NCI-H1436 (cell line): ENCODE results near the gene GPR153.
A peak's percentile ranks its signal among the peaks of the same experiment; 100 is the strongest.

ENCODE experiments used
- DNase-seq: peaks from one replicate; lab custom pipeline; 2025; lab: John Stamatoyannopoulos, UW

Gene GPR153

GRCh38 chr1:6286266-6286665 is 25.4 kb upstream of the GPR153 start:
- no peak for DNase-seq

DNA sequence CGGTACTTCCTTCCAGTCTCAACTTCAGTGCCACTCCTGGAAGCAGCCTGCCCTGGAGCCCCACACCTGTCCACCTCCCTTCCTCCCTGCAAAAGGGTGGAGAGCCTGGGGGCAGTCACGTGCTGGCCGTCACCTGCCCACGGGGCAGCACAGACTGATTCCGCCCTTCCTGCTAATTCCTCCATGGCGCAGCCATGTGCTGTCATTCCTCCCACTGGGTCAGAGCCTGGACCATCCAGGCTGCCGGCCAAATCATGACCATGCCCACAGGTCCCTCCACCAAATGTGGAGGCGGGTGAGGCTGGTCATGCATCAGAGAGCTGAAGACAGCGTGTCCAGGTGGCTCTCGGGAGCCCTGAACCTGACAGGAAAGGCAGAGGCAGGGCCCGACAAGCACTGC is 24.4 kb upstream of the GPR153 start:
- no peak for DNase-seq

DNA sequence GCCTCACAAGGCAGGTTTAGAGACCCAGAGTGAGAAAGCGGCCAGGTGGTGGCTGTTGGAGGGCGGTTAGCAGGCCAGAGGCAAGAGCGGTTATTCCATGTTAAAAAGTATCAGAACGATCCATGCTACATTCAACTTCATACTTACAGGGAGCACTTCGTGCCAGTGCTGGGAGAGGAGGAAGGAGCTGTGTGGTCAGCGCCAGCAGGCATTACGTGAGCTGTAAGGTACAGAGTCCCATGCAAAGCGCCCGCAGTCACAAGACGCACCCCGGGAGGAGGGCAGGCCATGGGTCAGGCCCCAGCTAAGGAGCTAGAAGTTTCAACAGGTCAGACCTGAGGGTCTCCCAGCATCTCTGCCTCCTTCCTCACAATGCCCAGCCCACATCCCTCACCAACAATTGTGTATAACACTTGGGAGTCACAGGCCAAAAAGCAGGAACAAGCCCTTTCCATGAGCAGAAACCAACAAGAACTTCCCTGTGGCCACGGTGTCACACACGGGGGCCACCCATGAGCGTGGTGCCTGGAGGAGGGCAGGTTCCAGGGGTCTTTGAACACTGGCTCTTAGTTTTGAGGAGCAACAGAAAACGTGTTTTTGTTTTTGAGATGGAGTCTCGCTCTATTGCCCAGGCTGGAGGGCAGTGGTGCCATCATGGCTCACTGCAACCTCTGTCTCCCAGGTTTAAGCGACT is 21.8 kb upstream of the GPR153 start:
- no peak for DNase-seq

DNA sequence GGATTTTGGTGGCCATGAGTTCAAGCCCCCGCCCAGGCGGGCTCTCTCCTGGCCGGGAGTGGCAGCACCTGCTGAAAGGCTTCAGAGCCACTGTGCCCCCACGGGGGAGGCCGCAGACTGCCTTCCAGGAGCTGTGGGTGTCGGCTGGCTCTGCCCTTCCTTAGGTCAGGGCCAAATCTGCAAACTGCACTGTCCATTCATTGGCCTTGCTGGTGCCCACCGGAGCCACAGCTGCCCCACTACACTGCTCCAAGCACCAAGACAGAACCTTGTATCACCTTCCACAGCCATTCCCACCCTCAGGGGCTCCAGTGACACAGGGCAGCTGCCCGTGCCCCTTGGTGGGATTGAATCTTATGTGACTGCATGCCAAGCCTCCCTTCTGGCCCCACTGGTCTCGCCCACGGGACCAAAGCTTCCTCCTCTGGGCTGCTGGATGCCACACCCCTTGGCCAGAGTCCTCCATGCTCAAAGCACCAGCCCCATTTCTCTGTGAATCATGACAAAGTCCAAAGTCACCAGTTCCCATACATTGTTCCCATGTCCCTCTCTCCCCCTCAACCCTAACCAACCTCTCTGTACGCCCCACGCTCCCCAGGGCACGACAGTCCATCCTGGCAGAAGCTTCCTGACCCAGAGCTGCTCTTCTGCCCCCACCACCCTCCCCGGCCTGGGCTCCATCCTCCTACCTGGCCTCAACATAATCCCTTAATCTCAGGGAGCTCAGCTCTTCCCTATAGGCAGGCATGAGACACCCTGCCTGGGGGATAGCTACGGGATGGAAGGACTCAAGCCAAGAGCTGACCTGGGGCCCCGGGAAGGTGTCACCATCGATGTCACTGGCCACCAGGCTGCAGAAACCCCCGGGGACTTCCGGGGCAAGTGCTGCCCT is 20.9 kb upstream of the GPR153 start:
- no peak for DNase-seq

DNA sequence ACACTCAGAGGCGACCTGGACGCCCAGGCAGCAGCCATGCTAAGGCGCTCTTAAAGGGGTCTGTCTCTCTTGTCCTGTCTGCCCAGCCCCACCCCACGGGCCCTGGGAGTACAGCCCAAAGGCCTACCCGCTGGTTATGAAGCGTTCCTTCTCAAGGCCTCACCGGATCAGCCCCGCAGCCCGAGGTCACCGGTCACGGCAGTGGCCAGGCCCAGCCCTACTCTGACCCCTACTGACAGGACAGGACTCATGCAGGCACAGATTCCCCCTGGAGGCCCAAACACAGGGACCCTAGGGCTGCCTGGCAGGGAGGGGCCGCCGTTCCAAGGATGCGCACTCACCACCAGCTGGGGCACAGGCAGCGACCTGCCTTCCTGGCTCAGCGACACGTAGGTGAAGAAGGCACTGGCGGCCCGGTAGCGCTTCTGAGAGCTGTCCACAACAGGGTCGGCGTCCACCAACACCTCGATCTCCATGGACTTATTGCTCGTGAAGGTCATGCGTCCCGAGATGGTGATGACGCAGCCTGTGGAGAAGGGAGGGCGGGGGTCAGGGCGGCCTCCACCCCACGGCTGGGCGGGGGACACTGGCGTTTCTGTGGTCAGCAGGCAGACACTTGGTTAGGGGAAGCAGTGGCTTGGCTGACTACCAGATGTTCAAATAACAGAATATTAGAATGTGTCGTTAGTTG is 20.0 kb upstream of the GPR153 start:
- no peak for DNase-seq

DNA sequence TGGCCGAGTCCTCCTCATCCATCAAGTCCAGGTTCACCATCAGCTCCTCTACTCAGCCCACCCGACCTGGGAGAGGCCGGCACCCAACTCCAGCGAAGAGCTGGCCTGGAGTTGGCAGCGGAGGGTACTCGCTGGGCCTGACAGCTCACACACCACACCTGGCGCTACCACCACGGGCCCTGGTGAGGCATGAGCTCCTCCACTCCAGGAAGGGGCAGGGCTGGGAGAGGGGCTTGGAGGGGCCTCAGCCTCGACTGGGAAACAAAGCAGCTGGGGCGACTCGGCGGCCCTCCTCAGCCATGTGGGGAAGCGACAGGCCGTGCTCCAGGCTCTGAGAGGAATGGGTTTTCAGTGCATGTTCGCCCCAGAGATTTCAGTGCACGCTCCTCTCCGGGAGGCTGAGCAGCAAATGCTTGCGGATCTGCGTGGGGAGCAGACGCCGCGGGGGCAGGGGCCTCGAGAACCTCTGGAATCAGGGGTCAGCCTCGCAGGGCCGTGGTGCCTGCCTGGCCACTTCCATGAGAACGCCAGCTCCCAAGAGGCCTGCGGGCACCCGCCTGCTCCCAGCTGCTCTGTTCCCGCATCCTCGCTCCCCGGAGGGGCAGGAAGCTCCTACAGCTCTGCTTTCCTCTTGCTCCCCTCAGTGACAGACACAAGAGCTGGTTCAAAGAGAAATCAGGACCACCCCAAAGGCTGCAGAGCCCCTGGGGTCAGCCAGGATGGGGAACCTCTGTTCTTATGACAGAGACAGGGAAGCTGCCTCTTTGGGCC is 18.9 kb upstream of the GPR153 start:
- DNase-seq, result no peak

DNA sequence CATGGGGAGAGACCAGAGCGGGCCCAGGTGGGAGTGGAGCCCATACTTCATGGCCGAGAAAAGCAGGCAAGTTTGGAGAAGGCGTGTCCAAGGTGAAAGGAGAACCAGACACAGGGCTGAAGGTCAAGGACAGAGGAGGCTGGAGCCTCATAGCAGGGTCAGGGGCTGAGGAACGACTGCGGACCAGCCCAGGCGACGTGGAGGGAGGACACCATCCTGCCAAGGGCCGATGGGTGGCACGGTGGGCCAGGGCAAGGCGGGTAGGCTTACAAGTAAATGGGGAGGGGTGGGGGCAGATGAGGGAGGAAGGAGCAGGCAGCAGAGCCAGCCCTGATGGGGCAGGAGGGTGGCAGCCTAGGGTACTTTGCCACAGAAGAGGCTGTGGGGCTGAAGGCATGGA is 18.2 kb upstream of the GPR153 start:
- no peak for DNase-seq

GRCh38 chr1:6278263-6278662 is 17.4 kb upstream of the GPR153 start:
- no peak for DNase-seq

DNA sequence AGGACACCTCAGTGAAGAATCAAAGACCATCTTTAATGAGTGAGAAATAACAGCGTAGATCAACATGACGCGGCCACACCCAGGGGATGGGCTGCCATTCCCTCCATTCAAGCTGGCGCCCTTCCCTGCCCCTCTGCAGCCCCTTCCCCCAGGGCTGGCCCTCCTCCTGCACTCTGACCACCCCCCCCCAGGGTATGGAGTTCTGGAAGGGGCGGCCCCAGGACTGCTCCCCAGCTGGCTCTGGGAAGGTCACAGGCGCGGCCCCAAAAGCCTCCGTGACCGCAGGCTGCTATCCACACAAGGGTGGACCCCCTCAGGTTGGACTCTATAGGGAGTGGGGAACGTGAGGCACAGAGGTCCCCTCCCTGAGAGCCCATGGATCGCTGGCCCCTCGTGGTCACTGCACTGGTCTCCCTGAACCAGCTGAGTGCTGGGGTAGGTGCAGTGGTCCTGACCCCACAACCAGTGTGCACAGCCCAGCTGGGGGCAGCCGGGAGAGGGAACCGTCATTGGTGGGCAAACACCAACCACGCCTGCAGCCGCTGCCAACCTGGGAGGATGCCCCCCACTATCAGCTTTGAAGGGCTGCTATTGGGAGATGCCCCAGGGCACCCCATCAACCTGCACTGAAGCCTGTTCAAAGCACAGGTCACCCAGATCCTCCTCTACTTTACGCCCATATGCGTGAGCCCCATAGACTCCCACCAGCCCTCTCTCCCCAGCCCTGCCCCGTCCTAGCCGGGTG is 16.1 kb upstream of the GPR153 start:
- no peak for DNase-seq

- no peak for DNase-seq
Observed at GRCh38 chr1:6275826-6276782, 15.2 kb upstream of the GPR153 start.

- DNase-seq, result no peak
Observed at GRCh38 chr1:6274622-6275139, 13.8 kb upstream of the GPR153 start.

DNA sequence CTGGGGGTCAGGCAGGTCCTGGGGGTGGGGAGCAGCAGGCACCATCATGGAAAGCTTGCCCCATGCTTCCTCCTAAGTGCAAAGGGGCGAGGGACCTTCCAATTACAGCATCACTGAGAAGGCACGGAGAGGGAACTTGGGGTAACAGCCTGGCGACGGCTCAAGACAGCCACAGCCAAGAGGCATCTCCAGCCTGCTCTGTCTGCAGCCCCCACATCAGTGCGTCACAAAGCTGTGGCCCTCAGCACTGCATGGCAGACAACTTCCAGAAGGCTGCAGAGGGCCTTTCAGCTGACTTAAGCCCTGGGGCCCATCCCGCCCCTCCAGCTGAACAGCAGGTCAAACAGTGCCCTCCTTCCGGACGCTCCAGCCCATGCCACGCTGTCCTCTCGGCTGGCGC is 13.2 kb upstream of the GPR153 start:
- no peak for DNase-seq

GRCh38 chr1:6273380-6273891 is 12.5 kb upstream of the GPR153 start:
- DNase-seq, result peak; percentile 35

DNA sequence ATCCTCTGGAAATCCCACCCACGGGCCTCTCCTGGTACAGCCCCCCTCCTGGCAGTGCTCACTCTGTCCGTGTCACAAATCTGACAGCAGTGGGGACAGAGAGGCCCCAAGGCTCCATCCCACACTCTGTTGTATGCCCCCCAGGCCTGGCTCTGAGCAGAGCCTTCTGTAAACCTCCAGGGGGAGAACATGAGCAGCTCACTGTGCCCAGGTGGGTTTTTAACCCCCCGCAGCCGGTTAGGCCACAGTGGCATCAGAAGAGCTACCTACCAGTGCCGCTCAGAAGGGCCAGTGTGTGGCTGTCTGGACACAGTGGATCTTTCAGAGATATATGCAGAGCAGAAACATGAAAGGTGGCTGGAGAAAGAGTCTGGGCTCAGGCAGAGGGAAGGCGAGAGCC is 12.0 kb upstream of the GPR153 start:
- no peak for DNase-seq

DNA sequence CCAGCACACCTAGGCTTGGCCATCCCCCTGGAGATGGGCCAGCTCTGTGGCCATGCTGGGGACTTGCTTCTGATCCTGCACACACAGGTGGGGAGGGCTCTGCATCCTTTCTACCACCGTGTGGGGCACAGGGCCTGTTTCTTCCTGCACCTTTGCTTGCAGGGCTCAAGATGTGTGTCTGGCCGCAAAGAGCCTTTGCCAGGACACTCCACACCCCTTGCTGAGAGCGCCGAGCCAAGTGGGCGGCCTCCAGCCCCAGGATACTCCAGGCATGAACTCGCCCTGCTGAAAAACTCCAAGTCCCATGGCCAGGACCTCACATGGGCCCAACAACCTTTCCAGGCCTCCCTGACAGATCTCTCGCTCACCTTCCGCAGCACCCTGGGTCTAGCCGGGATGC is 11.6 kb upstream of the GPR153 start:
- DNase-seq, result no peak

DNA sequence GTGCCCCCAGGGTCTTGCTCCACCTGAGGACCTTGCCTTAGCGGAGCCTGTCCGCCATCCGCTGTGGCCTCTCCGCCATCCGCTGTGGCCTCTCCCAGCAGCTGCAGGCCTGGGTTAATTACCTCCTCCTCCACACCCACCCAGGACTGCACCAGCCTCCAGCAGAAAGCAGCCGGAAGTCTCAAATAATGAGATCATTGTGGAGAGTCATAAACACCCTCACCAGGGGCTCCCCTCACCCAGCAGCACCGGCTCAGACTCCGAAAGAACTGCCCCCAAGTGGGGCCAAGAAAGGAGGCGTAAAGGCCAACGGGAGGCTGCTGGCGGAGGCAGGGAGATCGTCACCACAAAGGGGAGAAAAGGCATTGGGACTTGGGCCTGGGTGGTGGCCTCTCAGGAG is 10.7 kb upstream of the GPR153 start:
- DNase-seq, result peak; percentile 46

GRCh38 chr1:6271006-6271405 is 10.1 kb upstream of the GPR153 start:
- no peak for DNase-seq

DNA sequence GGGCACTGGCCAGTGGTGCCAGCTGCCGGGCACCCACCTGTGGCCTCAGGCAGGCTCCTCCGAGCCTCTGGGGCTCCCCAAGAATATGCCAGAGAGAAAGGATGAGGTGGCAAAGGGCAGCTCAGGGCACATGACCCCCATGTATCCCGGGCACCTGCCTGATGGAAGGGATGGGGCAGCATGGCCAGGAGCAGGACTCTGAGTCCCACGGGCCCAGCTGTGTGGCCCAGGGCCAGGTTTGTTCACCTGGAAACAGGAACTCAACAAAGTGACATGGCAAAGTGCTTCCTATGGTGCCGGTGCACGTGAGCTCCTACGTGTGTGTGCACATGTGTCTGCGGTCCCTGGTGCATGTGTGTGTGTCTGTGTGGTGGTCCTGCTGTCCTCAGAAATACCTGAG is 9.5 kb upstream of the GPR153 start:
- peak; percentile 34 for DNase-seq

DNA sequence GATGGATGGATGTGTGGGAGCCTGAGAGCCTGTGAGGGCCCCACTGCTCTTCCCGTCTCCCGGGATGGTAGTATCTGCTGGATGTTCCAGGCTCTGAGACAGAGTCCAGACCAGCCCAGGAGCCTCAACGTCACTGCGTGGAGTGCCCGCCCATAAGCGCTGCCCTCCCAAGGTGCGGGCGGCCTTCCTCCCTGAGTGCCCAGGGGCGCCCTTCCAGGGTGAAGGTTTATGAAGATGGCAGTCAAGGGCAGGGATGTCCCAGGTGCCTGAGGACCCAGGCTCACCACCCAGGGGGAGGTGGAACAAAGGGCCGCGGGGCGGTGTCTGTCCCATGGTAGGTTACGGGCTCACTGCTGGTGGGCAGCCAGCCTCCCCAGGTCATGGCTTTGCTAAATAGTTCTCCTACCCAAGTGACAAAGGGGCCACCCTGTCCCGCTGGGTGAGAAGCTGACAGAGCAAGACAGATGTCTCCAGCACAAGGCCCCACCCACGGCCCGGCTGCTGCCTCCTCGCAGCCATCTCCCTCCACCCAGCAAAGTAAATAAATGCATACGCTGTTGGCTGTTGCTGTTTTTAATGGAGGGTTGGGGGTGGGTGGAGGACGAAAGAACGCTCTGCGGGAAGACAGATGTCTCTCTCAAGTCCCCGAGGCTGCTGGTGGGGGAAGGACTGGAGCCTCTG is 9.0 kb upstream of the GPR153 start:
- DNase-seq, result peak; percentile 53
